Heart left ventricle (tissue), 16 donors: ENCODE measurements around the gene ACKR2. TPM values are rescaled to one million over a fixed set of nuclear protein-coding genes. Genes with fewer than 3 reads are reported as not detected.

Experiments used
- ATAC-seq, 4 donors: fragments of 200-7000 bp; cut with Tn5 transposase; one replicate each; pipeline ENCODE4 v1.9.1; 2020 to 2022; ENCODE audit warnings: moderate library complexity in 4 of 4, mild to moderate bottlenecking in 3 of 4, moderate number of reproducible peaks in 1 of 4
- DNase-seq, 5 donors: peaks; one replicate each; pipeline ENCODE4 v3.0.0-alpha.2; 2020
- H3K27ac ChIP-seq, 12 donors: fragments of 200-600 bp; sonication (generic) in 4 of 12; one replicate each; pipeline versions ENCODE4 v1.5.0 to v1.8.0; 2016 to 2022; ENCODE audit warnings: mild to moderate bottlenecking in 2 of 12
- H3K27me3 ChIP-seq, 9 donors: fragments of 200-600 bp; sonication (generic) in 2 of 9; one replicate each; pipeline versions ENCODE4 v1.5.1 to v1.8.0; 2016 to 2022; ENCODE audit warnings: mild to moderate bottlenecking in 3 of 9
- H3K36me3 ChIP-seq, 9 donors: fragments of 200-600 bp; sonication (generic) in 2 of 9; one replicate each; pipeline versions ENCODE4 v1.5.0 to v1.8.0; 2018 to 2022; ENCODE audit warnings: mild to moderate bottlenecking in 2 of 9
- H3K4me1 ChIP-seq, 12 donors: fragments of 200-600 bp; sonication (generic) in 4 of 12; one replicate each; pipeline versions ENCODE4 v1.5.0 to v1.8.0; 2016 to 2022; ENCODE audit warnings: mild to moderate bottlenecking in 3 of 12
- H3K4me3 ChIP-seq, 12 donors: fragments of 200-600 bp; sonication (generic) in 4 of 12; one replicate each; pipeline versions ENCODE4 v1.5.0 to v1.8.0; 2017 to 2022; ENCODE audit warnings: mild to moderate bottlenecking in 9 of 12, moderate library complexity in 4 of 12
- H3K9me3 ChIP-seq, 12 donors: fragments of 200-600 bp; sonication (generic) in 4 of 12; one replicate each; pipeline versions ENCODE4 v1.5.0 to v1.8.0; 2016 to 2022; ENCODE audit warnings: mild to moderate bottlenecking in 1 of 12
- CTCF ChIP-seq, 12 donors: fragments of 200-600 bp; sonication (generic) in 4 of 12; IDR thresholded peaks; one replicate each; pipeline versions ENCODE4 v1.5.0 to v1.8.0; 2018 to 2022; ENCODE audit warnings: antibody characterized with exemption in 12 of 12, mild to moderate bottlenecking in 5 of 12
- POLR2A ChIP-seq, 2 donors: fragments of 450-650 bp; IDR thresholded peaks; one replicate each; pipeline ENCODE4 v1.6.1; 2017; ENCODE audit warnings: antibody characterized with exemption in 2 of 2, mild to moderate bottlenecking in 2 of 2, moderate library complexity in 2 of 2
- WGBS, 4 donors: extraction: QIAGEN DNeasy Blood & Tissue Kit in 2 of 4; methylation state at CpG; one replicate each; pipeline versions ENCODE4 v1.1.5 to v1.1.7; 2013 to 2018; 5-methylcytosine and 5-hydroxymethylcytosine counted together
- intact Hi-C, 10 donors: fragments of 100-400 bp; cut with DNase I; formaldehyde crosslinking; loops; one replicate each; pipeline versions ENCODE4 v1.11.1 to v1.14.2; 2022
- polyA plus RNA-seq, 2 donors: library from polyadenylated mRNA; stranded (reverse); fragments of 200-250 nt; gene quantifications; one replicate each; pipeline ENCODE4 v1.2.3, GENCODE V29; 2013
- total RNA-seq, 9 donors: library from RNA; depleted of rRNA in 2 of 9; stranded (reverse); fragments of >200 nt in 2 of 9; fragmentation: NEBNext Ultra II Directional in 3 of 9; extraction: Animal tissue kit (Norgen Biotek cat#: 25700) in 3 of 9; gene quantifications; one replicate each; pipeline versions ENCODE4 v1.1.0 to v1.2.4, GENCODE V29; 2016 to 2023
- donor health status: ischemic (EF 13 %, LVEDD 7.1; RV severe dilation, severe dysfunction).
- donor health status: healthy with polysubstance abuse.
- donor health status: DM: no; HTN: yes; CAD: no.
- donor health status: DM: no; HTN: no; CAD: no.
- donor health status: ischemic (EF 25% LVEDD 6.9; RV normal size, moderate dysfunction).
- donor health status: ischemic (EF 25% LVEDD 5.7; RV mildly dilated, moderate dysfunction).
- donor health status: healthy.
- donor health status: DM: yes; HTN: yes; CAD: no.
- donor health status: ischemic (EF 35%, LVEDD 5.7; RV mildly dilated, moderate dysfunction).
- donor health status: nonischemic (EF 11% LVEDD 7.7; RV severe dilation, severe dysfunction).
- donor health status: DM: yes; HTN: yes; CAD: no.
- donor health status: PGD.
- donor health status: ischemic (EF 29% LVEDD 5.4; RV normal size, mild dysfunction).
- donor health status: nonischemic (EF 23%, LVEDD 6.1; RV moderate dilation, normal function).

ACKR2 gene
- total and polyA plus RNA-seq, 11 donors, result 0.22 to 3.1 (median 0.65) TPM

DNA sequence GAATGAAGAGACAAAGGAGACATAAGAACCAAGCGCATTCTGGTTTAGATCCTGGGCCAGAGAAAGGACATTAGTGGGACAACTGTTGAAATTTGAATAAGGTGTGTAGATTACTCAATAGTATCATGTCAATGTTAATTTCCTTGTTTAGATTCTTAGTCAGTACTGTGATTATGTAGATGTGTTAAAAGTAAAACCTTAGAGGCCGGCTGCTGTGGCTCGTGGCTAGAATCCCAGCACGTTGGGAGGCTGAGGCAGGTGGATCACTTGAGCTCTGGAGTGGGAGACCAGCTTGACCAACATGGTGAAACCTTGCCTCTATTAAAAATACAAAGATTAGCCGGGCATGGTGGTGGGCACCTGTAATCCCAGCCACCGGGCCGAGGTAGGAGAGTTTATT lies 39.8 kb downstream of the ACKR2 start:
- TF ChIP-seq CTCF (IDR thresholded peaks at IDR 0.05) (no peak), POLR2A (IDR thresholded peaks at IDR 0.05) (no peak)
- no peaks in the 10 kb centered on the region for H3K9me3 ChIP-seq
- no peaks in the 10 kb centered on the region for H3K36me3 ChIP-seq
- no peak for ATAC-seq
- H3K4me3 ChIP-seq, result no peak overlapping the region
- DNase-seq, result no peak
- peaks cover 0 to 51% (median 17%) of the 10 kb centered on the region in 12 donors for H3K4me1 ChIP-seq
- no peaks in the 10 kb centered on the region for H3K27me3 ChIP-seq
- 96 to 97% (median 97%) methylated on average over 7 of the region's 7 CpGs for WGBS, 4 donors
- no peak overlapping the region for H3K27ac ChIP-seq
- intact Hi-C loops, result no loop called here

DNA sequence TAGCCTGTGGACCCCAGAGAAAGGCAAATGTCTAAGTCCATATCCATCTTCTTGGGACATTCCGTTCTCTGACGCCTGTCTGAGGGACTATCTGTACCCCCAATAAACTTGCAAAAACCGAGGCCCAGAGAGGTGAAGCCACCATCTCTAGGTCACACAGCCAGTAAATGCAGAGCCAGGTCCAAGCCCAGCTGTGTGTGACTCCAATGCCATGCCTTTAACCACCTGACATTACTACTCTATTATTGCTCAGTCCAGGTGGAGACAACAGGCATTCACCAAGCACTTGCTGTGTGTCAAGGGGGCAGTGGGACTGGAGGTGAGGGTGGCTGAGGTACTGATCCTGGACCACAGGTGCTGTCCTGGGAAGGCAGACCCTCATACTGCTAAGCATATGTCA lies 41.0 kb downstream of the ACKR2 start:
- ATAC-seq (no peak), DNase-seq (no peak)
- WGBS, 4 donors, result 88 to 93% (median 93%) methylated on average over 3 of the region's 3 CpGs
- TF ChIP-seq CTCF (IDR thresholded peaks at IDR 0.05) (no peak), POLR2A (IDR thresholded peaks at IDR 0.05) (no peak)
- intact Hi-C loops, result no loop called here
- no peaks in the 10 kb centered on the region for H3K9me3 ChIP-seq
- no peak overlapping the region for H3K27ac ChIP-seq
- no peaks in the 10 kb centered on the region for H3K27me3 ChIP-seq
- no peak overlapping the region for H3K4me3 ChIP-seq
- no peaks in the 10 kb centered on the region for H3K36me3 ChIP-seq
- peaks cover 0 to 48% (median 16%) of the 10 kb centered on the region in 12 donors for H3K4me1 ChIP-seq

DNA sequence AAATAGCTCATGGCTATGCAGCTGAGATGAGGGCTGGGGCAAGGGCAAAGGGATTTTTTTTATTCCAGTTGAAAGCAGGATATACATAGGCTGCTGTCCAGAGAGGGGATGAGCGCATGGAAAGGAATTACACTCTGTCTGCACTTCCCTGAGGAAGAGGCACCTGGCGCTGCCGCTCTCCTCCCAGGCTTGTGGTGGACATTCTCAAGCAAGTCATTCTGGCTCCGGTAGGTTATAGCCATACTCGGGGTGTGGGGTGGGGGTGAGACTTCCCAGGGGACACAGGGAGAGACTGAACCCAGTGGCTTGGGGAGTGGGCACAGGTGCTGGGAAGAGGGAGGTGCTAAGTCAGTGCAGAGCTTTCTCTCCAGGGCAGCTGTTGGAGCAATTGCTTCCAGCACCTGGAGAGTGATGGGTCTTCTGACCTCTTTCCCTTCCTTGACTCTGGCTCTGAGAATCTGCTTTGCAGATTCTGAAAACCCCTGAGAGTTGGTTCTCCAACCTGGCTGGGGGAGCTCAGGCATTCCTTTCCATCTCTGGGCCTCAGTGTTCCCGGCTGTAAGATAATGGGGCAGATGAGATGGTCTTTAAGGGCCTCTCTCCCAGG lies 42.1 kb downstream of the ACKR2 start:
- intact Hi-C loops, result no loop called here

DNA sequence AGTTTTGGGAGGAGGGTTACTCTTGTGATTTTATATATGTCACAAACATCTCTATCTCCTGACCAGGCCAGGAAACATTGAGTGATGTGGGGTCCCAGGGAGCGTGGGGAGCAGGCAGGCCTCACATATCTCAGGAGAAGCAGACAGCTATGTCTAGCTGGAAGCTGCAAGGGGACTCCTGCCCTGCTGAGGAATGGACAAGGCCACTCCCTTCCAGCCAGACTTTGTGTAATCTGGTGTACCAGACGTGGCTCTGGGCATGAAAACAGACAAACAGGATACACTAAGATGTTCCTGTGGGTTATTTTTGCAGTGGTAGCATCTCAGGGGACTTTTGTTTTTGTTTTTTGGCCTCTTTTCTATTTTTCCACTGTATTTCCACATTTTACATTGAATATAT lies 43.2 kb downstream of the ACKR2 start:
- H3K36me3 ChIP-seq, result no peaks in the 10 kb centered on the region
- peak overlapping the region in 3 of 12 donors; percentile 1 to 61 (median 38) for H3K27ac ChIP-seq
- no peaks in the 10 kb centered on the region for H3K9me3 ChIP-seq

More for the DNA sequence above, 42.1 kb downstream of the ACKR2 start:
- peak overlapping the region in 1 of 12 donors; percentile 61 for H3K27ac ChIP-seq
- DNase-seq (no peak), ATAC-seq (no peak)
- H3K36me3 ChIP-seq, result no peaks in the 10 kb centered on the region
- no peak for TF ChIP-seq POLR2A (IDR thresholded peaks at IDR 0.05)
- no peak for TF ChIP-seq CTCF (IDR thresholded peaks at IDR 0.05)
- 82 to 87% (median 84%) methylated on average over 6 of the region's 6 CpGs for WGBS, 4 donors
- H3K27me3 ChIP-seq, result no peaks in the 10 kb centered on the region
- H3K4me1 ChIP-seq, result peaks cover 0 to 42% (median 12%) of the 10 kb centered on the region in 12 donors
- no peaks in the 10 kb centered on the region for H3K9me3 ChIP-seq
- no peak overlapping the region for H3K4me3 ChIP-seq

More for the DNA sequence above, 43.2 kb downstream of the ACKR2 start:
- no peaks in the 10 kb centered on the region for H3K27me3 ChIP-seq
- H3K4me1 ChIP-seq, result peaks cover 0 to 31% (median 2%) of the 10 kb centered on the region in 12 donors
- intact Hi-C loops, result no loop called here
- WGBS, 4 donors, result 36 to 57% (median 42%) methylated on average over 2 of the region's 2 CpGs
- ATAC-seq (peak; percentile 44 to 71 (median 66)), DNase-seq (no peak)
- H3K4me3 ChIP-seq, result peak overlapping the region in 1 of 12 donors; percentile 6
- TF ChIP-seq CTCF (IDR thresholded peaks at IDR 0.05), result no peak
- TF ChIP-seq POLR2A (IDR thresholded peaks at IDR 0.05), result no peak
